HEK293T (cell line): ENCODE measurements around the gene RFXAP.

Experiments
- ARNT ChIP-seq: fragments of 450-650 bp; IDR thresholded peaks from 2 replicates; pipeline ENCODE4 v1.6.1; 2017; ENCODE audit warnings: mild to moderate bottlenecking
- PKNOX1 ChIP-seq: fragments of 450-650 bp; IDR thresholded peaks from 2 replicates; pipeline ENCODE4 v1.6.1; 2016
- ZNF384 ChIP-seq: fragments of 450-650 bp; IDR thresholded peaks from 2 replicates; pipeline ENCODE4 v1.6.1; 2016

- TF ChIP-seq ARNT (no peak), ZNF384 (no peak), PKNOX1 (no peak)
Measured at GRCh38 chr13:36815062-36815461, 4.0 kb upstream of the RFXAP start.
